Loucy (cell line): ENCODE measurements around the gene CUL2.

Experiments used
- CTCF ChIP-seq: fragments of 200-600 bp; sonication (generic); conservative IDR thresholded peaks from 2 replicates; pipeline ENCODE4 v1.5.1; 2014; ENCODE audit warnings: mild to moderate bottlenecking, antibody characterized with exemption, low read length
- EZH2phosphoT487 ChIP-seq: fragments of 200-600 bp; IDR thresholded peaks from 2 replicates; pipeline ENCODE4 v1.6.1; 2018; ENCODE audit warnings: antibody characterized with exemption, mild to moderate bottlenecking, moderate library complexity, borderline replicate concordance

GRCh38 chr10:35040760-35041501 is 49.2 kb downstream of the CUL2 start:
- TF ChIP-seq CTCF = no peak
- no peak for TF ChIP-seq EZH2phosphoT487
